Heart right ventricle (tissue), 16 donors: ENCODE data around the gene ZNF615. TPM values are rescaled to one million over a fixed set of nuclear protein-coding genes. Genes with fewer than 3 reads are reported as not detected.
A peak's percentile ranks its signal among the peaks of the same experiment; 100 is the strongest.
"Not testable (repeated sequence)": the region's sequence is repeated elsewhere in the genome, so short reads cannot be mapped to it uniquely, and the experiment has no call there.

Source experiments
- ATAC-seq, 8 donors: fragments of 200-7000 bp; cut with Tn5 transposase; one replicate each; pipeline ENCODE4 v1.9.1; 2020; ENCODE audit warnings: mild to moderate bottlenecking in 8 of 8, moderate library complexity in 8 of 8, moderate number of reproducible peaks in 1 of 8
- DNase-seq, 2 donors: peaks; one replicate each; pipeline ENCODE4 v3.0.0-alpha.2; 2020
- H3K27ac ChIP-seq, 10 donors: fragments of 200-600 bp; sonication (generic) in 2 of 10; one replicate each; pipeline versions ENCODE4 v1.5.0 to v1.8.0; 2020 to 2022; ENCODE audit warnings: mild to moderate bottlenecking in 3 of 10
- H3K27me3 ChIP-seq, 7 donors: fragments of 200-600 bp; one replicate each; pipeline ENCODE4 v1.8.0; 2021 to 2022; ENCODE audit warnings: mild to moderate bottlenecking in 2 of 7
- H3K36me3 ChIP-seq, 9 donors: fragments of 200-600 bp; sonication (generic) in 1 of 9; one replicate each; pipeline versions ENCODE4 v1.5.0 to v1.8.0; 2020 to 2022; ENCODE audit warnings: mild to moderate bottlenecking in 2 of 9
- H3K4me1 ChIP-seq, 9 donors: fragments of 200-600 bp; sonication (generic) in 1 of 9; one replicate each; pipeline versions ENCODE4 v1.5.0 to v1.8.0; 2020 to 2022; ENCODE audit warnings: mild to moderate bottlenecking in 4 of 9
- H3K4me3 ChIP-seq, 10 donors: fragments of 200-600 bp; sonication (generic) in 2 of 10; one replicate each; pipeline versions ENCODE4 v1.5.0 to v1.8.0; 2020 to 2022; ENCODE audit warnings: mild to moderate bottlenecking in 7 of 10, moderate library complexity in 2 of 10
- H3K9me3 ChIP-seq, 11 donors: fragments of 200-600 bp in 10 of 11; sonication (generic) in 2 of 11; one replicate each; pipeline versions ENCODE4 v1.5.0 to v1.8.0; 2013 to 2022; ENCODE audit warnings: mild to moderate bottlenecking in 2 of 11, control low read depth in 1 of 11, moderate library complexity in 1 of 11
- WGBS, 2 donors: extraction: QIAGEN DNeasy Blood & Tissue Kit; methylation state at CpG; one replicate each; pipeline ENCODE4 v1.1.7; 2013; ENCODE audit warnings: inconsistent platforms in 1 of 2; 5-methylcytosine and 5-hydroxymethylcytosine counted together
- intact Hi-C, 10 donors: fragments of 100-400 bp; cut with DNase I; formaldehyde crosslinking; loops; one replicate each; pipeline versions ENCODE4 v1.11.1 to v1.14.2; 2022
- polyA plus RNA-seq, 2 donors: library from polyadenylated mRNA; stranded (reverse); fragments of 200-250 nt; gene quantifications; one replicate each; pipeline ENCODE4 v1.2.3, GENCODE V29; 2013
- total RNA-seq, 10 donors: library from RNA; stranded (reverse); fragmentation: NEBNext Ultra II Directional in 3 of 10; extraction: Animal tissue kit (Norgen Biotek cat#: 25700) in 3 of 10; gene quantifications; one replicate each; pipeline versions ENCODE4 v1.2.1 to v1.2.4, GENCODE V29; 2021 to 2023
- TF ChIP-seq, protein P1 (sequence below), 9 donors: fragments of 200-600 bp; sonication (generic) in 2 of 9; IDR thresholded peaks; one replicate each; pipeline versions ENCODE4 v1.5.0 to v1.8.0; 2021 to 2022; ENCODE audit warnings: antibody characterized with exemption in 9 of 9, mild to moderate bottlenecking in 5 of 9, moderate library complexity in 1 of 9
- donor health status: Arrhythmogenic right ventricular cardiomyopathy.
- donor health status: ischemic (EF 13 %, LVEDD 7.1; RV severe dilation, severe dysfunction).
- donor health status: healthy with polysubstance abuse.
- donor health status: DM: no; HTN: yes; CAD: no.
- donor health status: DM: no; HTN: no; CAD: no.
- donor health status: ischemic (EF 25% LVEDD 6.9; RV normal size, moderate dysfunction).
- donor health status: ischemic (EF 25% LVEDD 5.7; RV mildly dilated, moderate dysfunction).
- donor health status: healthy.
- donor health status: DM: yes; HTN: yes; CAD: no.
- donor health status: Ischemic cardiomyopathy.
- donor health status: ischemic (EF 35%, LVEDD 5.7; RV mildly dilated, moderate dysfunction).
- donor health status: nonischemic (EF 11% LVEDD 7.7; RV severe dilation, severe dysfunction).
- donor health status: DM: yes; HTN: yes; CAD: no.
- donor health status: PGD.
- donor health status: ischemic (EF 29% LVEDD 5.4; RV normal size, mild dysfunction).
- donor health status: nonischemic (EF 23%, LVEDD 6.1; RV moderate dilation, normal function).

The ZNF615 gene
- total and polyA plus RNA-seq, 12 donors: 2.6 to 13.7 (median 9.7) TPM

DNA sequence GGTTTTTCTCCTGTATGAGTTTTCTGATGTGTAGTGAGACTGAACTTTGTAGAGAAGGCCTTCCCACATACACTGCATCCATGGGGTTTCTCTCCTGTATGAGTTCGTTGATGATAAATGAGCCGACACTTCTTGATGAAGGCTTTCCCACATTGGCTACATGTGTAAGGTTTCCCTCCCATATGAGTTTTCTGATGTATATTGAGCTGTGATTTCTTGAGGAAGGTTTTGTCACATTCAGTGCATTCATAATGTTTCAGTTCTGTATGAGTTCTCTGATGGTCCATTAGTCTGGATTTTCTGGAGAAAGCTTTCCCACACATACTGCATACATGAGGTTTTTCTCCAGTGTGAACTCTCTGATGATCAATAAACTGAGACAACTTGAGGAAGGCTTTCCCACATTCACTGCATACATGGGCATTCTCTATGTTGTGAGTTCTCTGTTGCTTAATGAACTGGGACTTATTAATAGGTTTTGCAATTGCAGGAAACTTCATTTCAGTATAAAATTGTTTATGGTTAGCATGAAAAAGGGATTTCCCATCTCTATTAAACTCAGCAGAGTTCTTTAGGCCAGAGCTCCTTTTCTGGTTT, 13.9 kb downstream of the ZNF615 start:
- ATAC-seq (no peak), DNase-seq (no peak)
- TF ChIP-seq, protein P1, sequence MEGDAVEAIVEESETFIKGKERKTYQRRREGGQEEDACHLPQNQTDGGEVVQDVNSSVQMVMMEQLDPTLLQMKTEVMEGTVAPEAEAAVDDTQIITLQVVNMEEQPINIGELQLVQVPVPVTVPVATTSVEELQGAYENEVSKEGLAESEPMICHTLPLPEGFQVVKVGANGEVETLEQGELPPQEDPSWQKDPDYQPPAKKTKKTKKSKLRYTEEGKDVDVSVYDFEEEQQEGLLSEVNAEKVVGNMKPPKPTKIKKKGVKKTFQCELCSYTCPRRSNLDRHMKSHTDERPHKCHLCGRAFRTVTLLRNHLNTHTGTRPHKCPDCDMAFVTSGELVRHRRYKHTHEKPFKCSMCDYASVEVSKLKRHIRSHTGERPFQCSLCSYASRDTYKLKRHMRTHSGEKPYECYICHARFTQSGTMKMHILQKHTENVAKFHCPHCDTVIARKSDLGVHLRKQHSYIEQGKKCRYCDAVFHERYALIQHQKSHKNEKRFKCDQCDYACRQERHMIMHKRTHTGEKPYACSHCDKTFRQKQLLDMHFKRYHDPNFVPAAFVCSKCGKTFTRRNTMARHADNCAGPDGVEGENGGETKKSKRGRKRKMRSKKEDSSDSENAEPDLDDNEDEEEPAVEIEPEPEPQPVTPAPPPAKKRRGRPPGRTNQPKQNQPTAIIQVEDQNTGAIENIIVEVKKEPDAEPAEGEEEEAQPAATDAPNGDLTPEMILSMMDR (IDR thresholded peaks at IDR 0.05): no peak
- 96 to 98% methylated on average over 2 of the region's 2 CpGs for WGBS, 2 donors
- H3K36me3 ChIP-seq: peaks cover 0 to 85% (median 68%) of the 10 kb centered on the region in 9 donors
- H3K9me3 ChIP-seq: peaks cover 4 to 100% (median 85%) of the 10 kb centered on the region in 11 donors
- intact Hi-C loops: no loop called here
- H3K4me1 ChIP-seq: no peaks in the 10 kb centered on the region
- H3K4me3 ChIP-seq: no peak overlapping the region
- no peak overlapping the region for H3K27ac ChIP-seq
- no peaks in the 10 kb centered on the region for H3K27me3 ChIP-seq

DNA sequence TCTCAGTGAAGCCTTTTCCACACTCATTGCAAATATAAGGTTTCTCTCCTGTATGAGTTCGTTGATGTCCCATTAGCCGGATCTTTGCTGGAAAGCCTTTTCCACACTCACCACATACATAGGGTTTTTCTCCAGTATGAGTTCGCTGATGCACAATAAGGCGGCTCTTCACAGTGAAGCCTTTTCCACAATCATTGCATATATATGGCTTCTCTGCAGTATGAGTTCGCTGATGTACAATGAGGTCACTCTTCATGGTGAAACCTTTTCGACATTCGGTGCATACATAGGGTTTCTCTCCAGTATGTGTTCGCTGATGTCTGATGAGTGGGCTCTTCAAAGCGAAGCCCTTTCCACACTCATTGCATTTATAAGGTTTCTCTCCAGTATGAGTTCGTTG, 14.6 kb downstream of the ZNF615 start:
- DNase-seq: no peak
- peaks cover 0 to 78% (median 61%) of the 10 kb centered on the region in 9 donors for H3K36me3 ChIP-seq
- TF ChIP-seq, protein P1 (IDR thresholded peaks at IDR 0.05): no peak
- H3K27ac ChIP-seq: no peak overlapping the region
- peaks cover 4 to 100% (median 82%) of the 10 kb centered on the region in 11 donors for H3K9me3 ChIP-seq
- 98 to 99% methylated on average over 10 of the region's 10 CpGs for WGBS, 2 donors
- ATAC-seq: no peak
- intact Hi-C loops: no loop called here
- H3K27me3 ChIP-seq: no peaks in the 10 kb centered on the region
- no peak overlapping the region for H3K4me3 ChIP-seq
- no peaks in the 10 kb centered on the region for H3K4me1 ChIP-seq

DNA sequence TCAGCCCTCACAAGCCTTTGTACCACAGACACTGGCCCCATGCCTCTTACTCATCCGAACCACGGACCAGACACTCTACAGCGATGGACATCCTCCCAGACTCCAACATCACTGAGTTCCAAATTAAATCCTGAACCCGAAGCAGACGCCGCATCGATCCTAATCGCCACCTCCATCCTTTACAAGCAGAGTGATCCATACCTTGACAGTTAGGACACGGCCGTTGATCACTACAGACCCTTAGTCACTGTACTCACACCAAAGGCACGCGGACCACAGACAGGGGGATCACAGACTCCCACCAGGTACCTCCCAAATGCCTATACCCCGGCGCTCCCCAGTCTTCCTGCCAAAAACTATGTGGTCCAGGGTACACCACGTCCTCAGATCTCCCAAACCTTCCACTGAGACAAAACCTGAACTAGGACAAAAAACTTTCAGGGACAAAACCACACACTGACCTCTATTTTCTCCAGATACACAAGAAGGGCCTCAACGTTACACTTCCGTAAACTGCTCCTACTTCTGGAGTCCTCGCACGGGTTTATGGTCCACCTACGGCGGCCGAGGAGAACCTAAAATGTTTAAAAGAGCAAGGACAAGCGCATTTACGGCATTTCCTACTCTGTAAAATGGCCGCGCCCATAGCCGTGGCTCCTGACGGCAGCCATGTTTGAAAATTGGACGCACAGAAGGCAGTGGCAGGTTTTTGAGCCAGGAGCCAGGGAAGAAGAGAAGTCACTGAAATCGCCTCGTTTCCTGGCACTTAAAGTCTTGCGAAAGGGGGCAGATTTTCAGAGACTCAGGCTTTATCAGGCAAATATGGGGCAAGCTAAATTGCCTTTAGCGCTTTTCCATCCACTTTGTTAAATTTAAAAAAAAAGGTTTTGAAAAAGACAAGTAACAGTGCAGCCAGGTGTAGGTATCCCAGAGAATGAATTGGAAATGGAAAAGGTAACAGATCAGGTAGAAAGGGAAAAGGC, 21.4 kb downstream of the ZNF615 start, which contains the start of gene ZNF350:
Gene ZNF350, minus strand, starts transcription at position 532 of the 983 bp plus-strand sequence. CDS start 12,480 bp downstream, outside the sequence.
- Histone ChIP-seq H3K36me3 (peaks cover 0 to 26% (median 5%) of the 10 kb centered on the region in 9 donors), H3K4me3 (peak within 1 kb of the TSS; percentile 68 to 93 (median 84)), H3K27ac (peak within 1 kb of the TSS in 9 of 10 donors; percentile 34 to 90 (median 76)), H3K27me3 (no peaks in the 10 kb centered on the region), H3K9me3 (peaks cover 0 to 89% (median 23%) of the 10 kb centered on the region in 11 donors), H3K4me1 (peaks cover 7 to 37% (median 16%) of the 10 kb centered on the region in 9 donors)
- DNase-seq (peak; percentile 84 to 97), ATAC-seq (peak; percentile 98 to 100 (median 99))
- intact Hi-C loops: loop anchor here in 5 of 10 donors (2.0 to 10.0 kb wide), 5 partner anchors 22 to 102 kb away; partner anchors contain the start of genes ZNF613 (in 2 of the 5), ZNF432 (in 1 of the 5), ZNF577 (in 1 of the 5) and ZNF615 (in 1 of the 5)
- TF ChIP-seq, protein P1 (IDR thresholded peaks at IDR 0.05): no peak
- 2% methylated on average over 33 of the region's 33 CpGs for WGBS, 2 donors

DNA sequence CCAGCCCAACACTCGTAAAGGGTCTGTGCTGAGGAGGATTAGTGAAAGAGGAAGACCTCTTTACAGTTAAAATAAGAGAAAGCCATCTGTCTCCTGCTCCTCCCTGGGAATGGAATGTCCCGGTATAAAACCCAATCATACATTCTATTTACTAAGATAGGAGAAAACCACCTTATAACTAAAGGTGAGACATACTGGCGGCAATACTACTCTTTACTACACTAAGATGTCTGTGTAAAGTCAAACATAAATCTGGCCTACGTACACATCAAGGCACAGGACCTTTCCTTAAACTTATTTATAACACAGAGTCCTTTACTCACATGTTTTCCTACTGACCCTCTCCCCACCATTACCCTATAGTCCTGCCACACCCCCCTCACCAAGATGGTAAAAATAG, 24.6 kb downstream of the ZNF615 start:
- ATAC-seq (no peak), DNase-seq (no peak)
- Histone ChIP-seq H3K27me3 (no peaks in the 10 kb centered on the region), H3K27ac (no peak overlapping the region), H3K36me3 (peaks cover 0 to 57% (median 8%) of the 10 kb centered on the region in 9 donors), H3K4me3 (no peak overlapping the region), H3K9me3 (peaks cover 0 to 89% (median 16%) of the 10 kb centered on the region in 11 donors), H3K4me1 (peaks cover 7 to 37% (median 16%) of the 10 kb centered on the region in 9 donors)
- intact Hi-C loops: loop anchor here in 2 of 10 donors (5.0 to 10.0 kb wide), 2 partner anchors 96 to 99 kb away; partner anchors contain the start of gene ZNF577 (in 2 of the 2)
- WGBS, 2 donors: 87% methylated on average over 4 of the region's 4 CpGs
- TF ChIP-seq, protein P1 (IDR thresholded peaks at IDR 0.05): no peak

DNA sequence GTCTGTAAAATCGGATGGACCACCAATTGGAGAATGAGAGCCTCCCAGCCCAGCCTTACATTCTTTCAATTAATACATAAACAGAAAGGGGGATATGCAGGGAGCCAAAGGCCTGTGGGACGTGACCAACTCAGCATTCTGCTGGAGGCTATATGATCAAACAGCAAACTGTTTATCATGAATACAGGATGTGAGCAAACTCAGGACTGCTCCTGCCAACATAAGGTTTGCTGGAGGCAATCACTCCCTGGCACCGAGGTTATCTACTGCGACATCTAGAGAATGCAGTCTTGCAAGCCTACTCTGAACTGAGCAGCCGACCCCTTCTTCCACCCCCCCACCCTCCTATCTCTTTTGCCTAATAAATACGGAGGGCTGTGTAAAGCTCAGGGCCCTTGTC, 27.1 kb downstream of the ZNF615 start:
- Histone ChIP-seq H3K36me3 (peaks cover 0 to 73% (median 12%) of the 10 kb centered on the region in 9 donors), H3K9me3 (peaks cover 0 to 98% (median 27%) of the 10 kb centered on the region in 11 donors), H3K4me1 (peaks cover 7 to 35% (median 13%) of the 10 kb centered on the region in 9 donors)
- H3K4me3 ChIP-seq, H3K27me3 ChIP-seq, ATAC-seq, H3K27ac ChIP-seq, DNase-seq: not testable (repeated sequence)
- intact Hi-C loops: loop anchor here in 2 of 10 donors (5.0 to 10.0 kb wide), 2 partner anchors 94 to 96 kb away; partner anchors contain the start of gene ZNF577 (in 2 of the 2)
- 89 to 91% methylated on average over 6 of the region's 6 CpGs for WGBS, 2 donors
